Prostate gland (tissue), 2 donors: Measurements from ENCODE around the gene OLA1.

Experiments
- POLR2A ChIP-seq: fragments of 450-650 bp; IDR thresholded peaks from one replicate; pipeline ENCODE4 v1.6.1; 2016; ENCODE audit warnings: antibody characterized with exemption, mild to moderate bottlenecking
- POLR2AphosphoS5 ChIP-seq: sonication (generic); formaldehyde crosslinking; IDR thresholded peaks from one replicate; pipeline ENCODE4 v1.6.1; 2017; ENCODE audit warnings: antibody characterized with exemption
- TF ChIP-seq, protein P1 (sequence below), 4 experiments: fragments of 200-600 bp in 2 of 4; fragments of 450-650 bp in 2 of 4; sonication (generic) in 2 of 4; IDR thresholded peaks; 1 replicate in 3 of 4; 2 replicates in 1 of 4; pipeline ENCODE4 v1.5.1; 2016 to 2019; ENCODE audit warnings: antibody characterized with exemption in 4 of 4, mild to moderate bottlenecking in 2 of 4, moderate library complexity in 2 of 4

DNA sequence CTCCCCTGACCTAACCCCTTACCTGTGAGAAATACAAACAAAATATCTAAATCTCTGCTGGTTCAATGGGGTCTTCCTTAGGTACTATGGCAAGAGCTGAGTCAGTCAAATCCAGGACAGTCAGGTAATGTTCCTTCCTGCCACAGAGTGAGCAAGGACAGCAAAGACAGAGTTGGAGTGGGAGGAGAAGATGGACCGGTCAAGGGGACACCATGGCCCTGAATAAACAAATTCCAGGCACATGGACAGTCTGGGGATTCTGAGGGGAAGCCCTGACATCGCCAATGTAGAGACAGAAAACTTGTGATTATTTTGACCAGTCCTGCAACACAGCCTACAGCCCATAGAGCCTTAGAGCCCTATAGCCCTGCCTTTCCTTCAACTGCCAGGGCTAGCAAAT lies 42.8 kb downstream of the OLA1 start:
- no peak for TF ChIP-seq POLR2A
- TF ChIP-seq, protein P1, sequence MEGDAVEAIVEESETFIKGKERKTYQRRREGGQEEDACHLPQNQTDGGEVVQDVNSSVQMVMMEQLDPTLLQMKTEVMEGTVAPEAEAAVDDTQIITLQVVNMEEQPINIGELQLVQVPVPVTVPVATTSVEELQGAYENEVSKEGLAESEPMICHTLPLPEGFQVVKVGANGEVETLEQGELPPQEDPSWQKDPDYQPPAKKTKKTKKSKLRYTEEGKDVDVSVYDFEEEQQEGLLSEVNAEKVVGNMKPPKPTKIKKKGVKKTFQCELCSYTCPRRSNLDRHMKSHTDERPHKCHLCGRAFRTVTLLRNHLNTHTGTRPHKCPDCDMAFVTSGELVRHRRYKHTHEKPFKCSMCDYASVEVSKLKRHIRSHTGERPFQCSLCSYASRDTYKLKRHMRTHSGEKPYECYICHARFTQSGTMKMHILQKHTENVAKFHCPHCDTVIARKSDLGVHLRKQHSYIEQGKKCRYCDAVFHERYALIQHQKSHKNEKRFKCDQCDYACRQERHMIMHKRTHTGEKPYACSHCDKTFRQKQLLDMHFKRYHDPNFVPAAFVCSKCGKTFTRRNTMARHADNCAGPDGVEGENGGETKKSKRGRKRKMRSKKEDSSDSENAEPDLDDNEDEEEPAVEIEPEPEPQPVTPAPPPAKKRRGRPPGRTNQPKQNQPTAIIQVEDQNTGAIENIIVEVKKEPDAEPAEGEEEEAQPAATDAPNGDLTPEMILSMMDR (IDR thresholded peaks at IDR 0.05), result no peak
- no peak for TF ChIP-seq POLR2AphosphoS5
